ENCODE measurements around the gene CEL.
"Not testable (repeated sequence)": the region's sequence is repeated elsewhere in the genome, so short reads cannot be mapped to it uniquely, and the experiment has no call there.

CEL gene
- 0 to 0.70 reads per million in 2 donors for total RNA-seq

DNA sequence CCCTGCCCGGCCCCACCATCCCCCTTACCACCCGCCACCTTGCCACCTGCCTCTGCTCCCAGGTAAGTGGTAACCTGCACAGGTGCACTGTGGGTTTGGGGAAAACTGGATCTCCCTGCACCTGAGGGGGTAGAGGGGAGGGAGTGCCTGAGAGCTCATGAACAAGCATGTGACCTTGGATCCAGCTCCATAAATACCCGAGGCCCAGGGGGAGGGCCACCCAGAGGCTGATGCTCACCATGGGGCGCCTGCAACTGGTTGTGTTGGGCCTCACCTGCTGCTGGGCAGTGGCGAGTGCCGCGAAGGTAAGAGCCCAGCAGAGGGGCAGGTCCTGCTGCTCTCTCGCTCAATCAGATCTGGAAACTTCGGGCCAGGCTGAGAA is at the start of gene CEL:
Gene CEL, plus strand, starts transcription at position 218 of the 382 bp plus-strand sequence. Its CDS starts 22 bp downstream, at position 240.
- DNase-seq = not testable (repeated sequence)

- DNase-seq = no peak
Measured at GRCh38 chr9:133014696-133015095, 47.1 kb upstream of the CEL start.

DNA sequence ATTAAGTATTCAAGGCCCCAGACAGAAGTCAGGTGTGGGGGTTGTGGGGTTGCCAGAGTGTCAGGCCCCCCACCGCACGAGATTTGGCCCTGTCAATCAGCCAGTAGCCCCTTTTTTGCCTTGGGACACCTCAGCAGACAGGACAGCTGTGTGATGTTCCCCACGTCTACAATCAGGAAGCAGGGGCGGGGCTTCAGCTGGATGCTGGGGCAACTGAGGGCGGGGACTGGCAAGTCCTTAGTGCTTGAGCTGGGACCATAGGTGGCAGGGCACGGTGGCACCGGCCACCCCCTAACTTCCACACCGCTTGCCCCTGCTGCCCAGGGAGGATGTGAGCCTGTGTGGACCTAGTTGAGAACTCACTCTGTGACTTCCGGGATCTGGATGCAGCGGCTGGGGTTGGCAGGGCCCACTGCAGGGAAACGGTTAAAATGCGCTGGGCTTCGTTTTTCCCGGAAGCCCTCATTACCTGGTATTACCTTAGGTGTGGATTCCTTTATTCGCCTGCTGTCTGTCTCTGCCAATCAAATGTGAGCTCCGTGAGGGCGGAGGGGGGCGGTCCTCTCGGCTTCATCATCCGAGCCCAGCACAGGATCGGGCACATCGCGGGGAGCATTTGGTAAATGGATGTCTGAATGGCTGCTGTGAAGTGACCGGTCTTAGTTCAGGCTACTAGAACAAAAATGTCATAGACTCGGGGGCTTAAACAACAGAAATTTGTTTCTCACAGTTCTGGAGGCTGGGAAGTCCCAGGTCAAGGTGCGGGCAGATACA is 38.5 kb upstream of the CEL start:
- peak; percentile 9 for DNase-seq

DNA sequence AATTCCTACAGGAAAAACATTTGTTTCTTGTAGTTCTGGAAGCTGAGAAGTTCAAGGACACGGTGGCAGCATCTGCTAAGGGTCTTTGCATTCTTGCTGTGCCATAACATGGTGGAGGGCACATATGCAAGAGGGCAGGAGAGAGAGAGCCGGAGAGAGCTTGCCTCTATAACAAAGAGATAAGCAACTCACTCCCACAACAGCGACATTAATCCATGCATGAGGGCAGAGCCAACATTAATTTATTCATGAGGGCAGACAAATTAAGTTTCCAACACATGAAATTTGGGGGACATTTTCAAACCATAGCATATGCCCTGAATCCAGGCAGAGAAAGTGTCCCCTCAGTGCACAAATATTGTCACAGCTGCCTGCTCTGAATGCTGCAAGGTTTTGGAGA is 35.4 kb upstream of the CEL start:
- DNase-seq = no peak

DNA sequence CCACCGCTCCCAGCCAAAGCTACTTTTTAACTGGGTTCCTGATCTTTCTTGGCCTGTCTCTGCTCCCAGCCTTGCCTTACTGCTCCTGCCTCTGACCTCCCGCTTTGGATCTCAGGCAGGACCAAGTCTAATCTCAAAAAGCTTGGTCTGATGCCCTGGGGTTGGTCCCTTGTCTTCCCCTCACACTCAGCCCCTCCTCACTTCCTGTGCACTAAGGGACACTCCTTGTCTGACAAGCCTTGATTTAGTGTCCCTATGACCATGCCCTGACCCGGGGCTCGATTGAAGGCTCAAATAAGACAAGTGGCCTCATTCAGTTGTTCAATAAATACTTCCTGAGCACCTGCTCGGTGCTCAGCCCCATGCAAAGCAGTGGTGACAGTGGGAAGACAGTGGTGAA is 34.6 kb upstream of the CEL start:
- no peak for DNase-seq

- no peak for DNase-seq
Measured at GRCh38 chr9:133028221-133028620, 33.6 kb upstream of the CEL start.

DNA sequence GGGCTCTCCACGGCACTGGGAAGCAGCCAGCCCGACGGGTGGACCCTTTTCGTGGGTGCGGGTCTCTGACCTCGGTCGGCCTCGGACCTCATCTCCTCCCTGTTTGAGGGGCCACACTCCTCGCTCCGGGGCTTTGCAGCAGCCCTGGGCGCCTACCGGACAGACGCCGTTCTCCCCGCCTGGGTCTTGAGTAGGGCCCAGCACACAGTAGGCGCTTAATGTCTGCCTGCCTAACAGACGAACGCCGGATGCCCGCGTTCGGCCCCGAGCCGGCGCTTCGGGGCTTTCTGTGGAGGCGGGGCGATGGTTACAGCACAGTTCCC is 31.8 kb upstream of the CEL start:
- no peak for DNase-seq

GRCh38 chr9:133030317-133031129 is 31.3 kb upstream of the CEL start, which contains the start of gene GTF3C5:
Gene GTF3C5 (plus strand): TSS chr9:133030997. CDS start chr9:133031012, 15 bp downstream.
- peak; percentile 82 for DNase-seq

GRCh38 chr9:133031130-133031422 is 30.7 kb upstream of the CEL start:
- no peak for DNase-seq

GRCh38 chr9:133031496-133031911 is 30.3 kb upstream of the CEL start:
- no peak for DNase-seq

DNA sequence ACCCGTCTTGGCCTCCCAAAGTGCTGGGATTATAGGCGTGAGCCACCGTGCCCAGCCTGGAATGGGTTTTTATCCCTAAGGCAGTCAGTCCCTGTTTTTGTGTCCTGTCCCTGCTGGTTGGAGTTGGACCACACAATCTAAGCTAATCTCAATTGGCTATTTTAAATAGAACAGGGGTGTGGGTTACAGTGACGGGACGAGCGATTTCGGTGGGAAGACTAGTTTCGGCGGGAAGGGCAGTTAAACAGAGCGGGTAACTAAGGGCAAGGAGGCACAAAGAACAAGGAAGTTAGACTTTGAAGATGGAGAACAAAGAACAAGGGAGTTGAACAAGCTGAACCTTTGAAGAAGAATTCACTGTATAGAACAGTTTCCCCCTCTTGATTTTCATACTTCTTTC is 29.6 kb upstream of the CEL start:
- DNase-seq = no peak

GRCh38 chr9:133035669-133036068 is 26.1 kb upstream of the CEL start:
- DNase-seq = no peak

DNA sequence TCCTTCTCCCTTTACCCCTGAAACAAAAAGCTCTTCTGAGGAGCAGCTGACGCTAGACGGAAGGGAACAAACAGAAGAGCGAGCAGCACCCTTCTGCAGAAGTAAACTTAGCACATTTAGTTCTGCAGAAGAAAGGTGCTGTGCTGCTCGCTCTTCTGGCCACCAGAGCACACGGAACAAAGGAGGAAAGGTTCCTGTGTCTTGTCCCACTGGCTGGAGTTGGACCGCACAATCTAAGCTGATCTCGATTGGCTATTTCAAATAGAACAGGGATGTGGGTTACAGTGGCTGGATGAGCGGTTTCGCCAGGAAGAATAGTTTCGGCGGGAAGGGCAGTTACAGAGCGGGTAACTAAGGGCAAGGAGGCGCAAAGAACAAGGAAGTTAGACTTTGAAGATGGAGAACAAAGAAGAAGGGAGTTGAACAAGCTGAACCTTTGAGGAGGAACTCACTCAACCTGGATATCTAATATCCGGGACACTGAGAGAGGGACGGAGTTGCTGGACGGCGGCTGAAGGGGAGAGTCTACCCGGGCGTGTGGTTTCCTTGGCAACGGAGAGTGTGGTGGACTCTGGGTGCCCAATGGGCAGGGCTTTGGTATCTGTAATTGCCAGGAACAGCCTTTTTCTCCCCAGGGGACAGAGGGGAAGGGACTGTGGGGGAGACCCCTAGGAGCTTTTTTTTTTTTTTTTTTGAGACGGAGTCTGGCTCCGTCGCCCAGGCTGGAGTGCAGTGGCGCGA is 23.8 kb upstream of the CEL start:
- DNase-seq = no peak

DNA sequence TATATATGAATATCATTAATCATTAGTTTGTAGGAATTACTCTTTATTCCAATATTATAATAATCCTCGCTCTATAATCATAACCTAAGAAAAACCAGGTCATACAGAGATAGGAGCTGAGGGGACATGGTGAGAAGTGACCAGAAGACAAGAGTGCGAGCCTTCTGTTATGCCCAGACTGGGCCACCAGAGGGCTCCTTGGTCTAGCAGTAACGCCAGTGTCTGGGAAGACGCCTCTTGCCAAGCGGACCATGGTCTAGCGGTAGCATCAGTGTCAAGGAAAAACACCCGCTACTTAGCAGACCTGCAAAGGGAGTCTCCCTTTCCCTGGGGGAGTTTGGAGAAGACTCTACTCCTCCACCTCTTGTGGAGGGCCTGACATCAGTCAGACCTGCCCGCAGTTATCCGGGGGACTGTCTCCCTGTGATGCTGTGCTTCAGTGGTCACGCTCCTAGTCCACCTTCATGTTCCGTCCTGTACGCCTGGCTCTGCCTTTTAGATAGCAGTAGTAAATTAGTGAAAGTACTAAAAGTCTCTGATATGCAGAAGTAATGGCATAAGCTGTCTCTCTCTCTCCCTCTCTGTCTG is 20.8 kb upstream of the CEL start:
- peak; percentile 9 for DNase-seq

GRCh38 chr9:133041958-133042357 is 19.8 kb upstream of the CEL start:
- no peak for DNase-seq

- DNase-seq = no peak
Measured at GRCh38 chr9:133042676-133043075, 19.1 kb upstream of the CEL start.

DNA sequence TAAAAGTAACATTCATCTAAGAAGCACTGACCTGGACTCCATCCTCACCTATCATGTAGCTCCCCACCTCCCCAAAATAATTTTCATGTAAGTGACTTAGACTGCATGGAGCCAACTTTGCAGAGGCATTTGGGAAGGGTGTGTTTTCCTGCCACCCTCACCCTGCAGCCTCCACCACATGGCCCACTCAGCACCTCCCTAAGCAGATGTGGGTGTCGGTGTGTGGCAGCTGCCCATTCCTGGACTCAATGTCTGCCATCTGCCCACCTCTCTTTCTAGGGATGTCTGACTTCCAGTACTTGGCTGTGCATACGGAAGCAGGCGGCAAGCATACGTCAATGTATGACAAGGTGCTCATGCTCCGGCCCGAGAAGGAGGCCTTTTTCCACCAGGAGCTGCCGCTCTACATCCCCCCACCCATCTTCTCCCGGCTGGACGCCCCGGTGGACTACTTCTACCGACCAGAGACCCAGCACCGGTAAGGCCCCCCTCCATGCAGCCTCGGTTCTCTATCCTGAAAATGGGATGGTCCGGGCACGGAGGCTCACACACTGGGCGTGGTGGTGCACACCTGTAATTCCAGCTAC is 18.2 kb upstream of the CEL start:
- no peak for DNase-seq

DNA sequence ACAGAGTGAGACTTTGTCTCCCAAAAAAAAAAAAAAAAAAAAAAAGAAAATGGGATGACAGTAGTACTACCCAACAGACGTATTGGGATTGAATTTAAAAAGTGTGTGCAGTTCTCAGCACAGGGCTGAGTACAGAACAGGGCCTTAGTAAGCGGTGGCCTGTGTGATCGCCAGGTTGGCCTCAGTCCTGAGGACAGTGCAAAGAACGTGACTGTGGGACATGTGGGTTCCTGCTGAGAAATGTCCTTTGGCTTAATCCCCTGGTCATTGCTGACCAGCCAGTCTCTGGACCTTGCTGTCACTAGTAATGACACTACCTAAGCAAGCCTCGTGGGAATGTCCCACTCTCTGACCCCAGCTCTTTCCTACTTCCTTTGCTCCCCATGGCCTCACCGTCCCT is 17.7 kb upstream of the CEL start:
- DNase-seq = no peak

DNA sequence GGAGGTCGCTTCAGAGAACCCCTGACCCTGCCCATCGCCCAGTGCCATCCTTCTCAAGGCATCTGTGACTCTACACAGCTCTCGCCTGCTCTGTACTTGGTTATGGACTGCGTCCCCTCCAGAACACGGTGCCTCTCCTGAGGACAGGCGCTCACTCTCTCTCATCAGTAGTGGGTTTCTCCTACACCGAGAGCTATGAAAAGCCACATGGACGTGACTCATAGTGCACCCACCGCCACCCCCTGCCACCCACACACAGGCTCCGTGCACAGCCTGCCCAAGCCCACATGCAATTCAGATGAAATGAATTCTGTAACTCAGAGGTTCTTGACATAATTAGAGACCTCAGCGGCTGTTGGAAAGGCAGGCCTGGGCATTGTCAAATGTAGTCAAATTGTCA is 17.1 kb upstream of the CEL start:
- DNase-seq = no peak

DNA sequence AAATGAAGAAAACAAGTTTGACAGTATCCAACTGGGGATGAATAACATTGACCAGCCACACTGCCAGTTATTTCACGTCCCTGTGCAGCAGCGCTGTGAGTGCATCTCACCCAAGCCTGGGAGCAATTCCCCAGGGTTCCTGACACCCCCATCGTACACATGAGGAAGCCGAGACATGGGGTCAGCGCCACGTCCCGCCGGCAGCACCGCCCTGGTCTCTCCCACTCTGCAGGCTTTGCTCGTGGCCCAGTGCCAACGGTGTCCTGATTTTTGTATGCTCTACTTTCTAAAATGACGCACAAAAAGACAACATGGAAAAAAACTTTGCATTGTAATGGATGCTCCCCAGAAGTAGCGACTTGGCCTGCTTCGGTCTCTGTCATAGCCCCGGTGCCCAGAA is 16.6 kb upstream of the CEL start:
- DNase-seq = no peak

DNA sequence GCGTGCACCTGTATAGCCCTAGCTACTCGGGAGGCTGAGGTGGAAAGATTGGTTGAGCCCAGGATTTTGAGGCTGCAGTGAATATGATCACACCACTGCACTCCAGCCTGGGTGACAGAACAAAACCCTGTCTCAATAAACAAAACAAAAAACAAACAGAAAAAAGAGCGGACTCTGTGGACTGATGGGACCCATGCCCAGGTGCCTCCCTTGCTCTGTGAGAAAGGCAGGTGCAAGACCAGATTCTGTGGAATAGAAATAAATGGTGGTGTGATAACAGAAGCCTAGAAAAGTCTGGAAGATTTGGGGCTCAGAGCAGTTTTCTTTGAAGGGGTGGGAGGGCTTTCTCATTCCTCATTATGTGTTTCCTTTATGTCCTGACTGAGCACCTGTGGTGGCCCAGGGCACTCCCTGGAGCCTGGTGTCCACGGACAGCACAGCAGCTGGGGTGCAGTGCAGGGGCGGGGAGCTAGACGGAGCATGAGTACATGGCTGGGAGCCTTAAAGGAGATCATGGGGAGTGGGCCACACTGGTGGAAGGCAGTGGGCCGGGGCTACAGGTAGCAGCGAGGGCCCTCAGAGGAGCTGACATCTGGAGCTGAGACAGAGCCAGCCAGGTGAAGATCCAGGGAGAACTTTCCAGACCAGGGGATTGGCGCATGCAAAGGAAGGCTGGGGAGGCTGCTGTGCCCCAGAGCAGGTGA is 15.4 kb upstream of the CEL start:
- no peak for DNase-seq

GRCh38 chr9:133046900-133047295 is 14.9 kb upstream of the CEL start:
- no peak for DNase-seq
